ENCODE measurements around the gene LIN7A.

DNA sequence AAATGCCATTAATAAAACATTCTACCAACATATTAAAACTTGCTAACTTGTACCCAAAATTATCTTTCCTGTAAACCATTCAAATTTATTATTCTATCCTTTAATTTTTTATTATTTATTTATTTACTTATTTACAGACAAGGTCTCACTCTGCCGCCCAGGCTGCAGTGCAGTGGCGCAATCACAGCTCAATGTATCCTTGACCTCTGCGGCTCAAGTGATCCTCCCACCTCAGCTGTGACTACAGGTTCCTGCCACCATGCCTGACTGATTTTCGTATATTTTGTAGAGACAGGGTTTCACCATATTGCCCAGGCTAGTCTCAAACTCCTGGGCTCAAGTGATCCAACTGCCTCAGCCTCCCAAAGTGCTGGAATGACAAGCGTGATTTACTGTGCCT lies 20.4 kb upstream of the LIN7A start:
- TF ChIP-seq EP300 (IDR thresholded peaks at IDR 0.05): no peak
- TF ChIP-seq, protein P1, sequence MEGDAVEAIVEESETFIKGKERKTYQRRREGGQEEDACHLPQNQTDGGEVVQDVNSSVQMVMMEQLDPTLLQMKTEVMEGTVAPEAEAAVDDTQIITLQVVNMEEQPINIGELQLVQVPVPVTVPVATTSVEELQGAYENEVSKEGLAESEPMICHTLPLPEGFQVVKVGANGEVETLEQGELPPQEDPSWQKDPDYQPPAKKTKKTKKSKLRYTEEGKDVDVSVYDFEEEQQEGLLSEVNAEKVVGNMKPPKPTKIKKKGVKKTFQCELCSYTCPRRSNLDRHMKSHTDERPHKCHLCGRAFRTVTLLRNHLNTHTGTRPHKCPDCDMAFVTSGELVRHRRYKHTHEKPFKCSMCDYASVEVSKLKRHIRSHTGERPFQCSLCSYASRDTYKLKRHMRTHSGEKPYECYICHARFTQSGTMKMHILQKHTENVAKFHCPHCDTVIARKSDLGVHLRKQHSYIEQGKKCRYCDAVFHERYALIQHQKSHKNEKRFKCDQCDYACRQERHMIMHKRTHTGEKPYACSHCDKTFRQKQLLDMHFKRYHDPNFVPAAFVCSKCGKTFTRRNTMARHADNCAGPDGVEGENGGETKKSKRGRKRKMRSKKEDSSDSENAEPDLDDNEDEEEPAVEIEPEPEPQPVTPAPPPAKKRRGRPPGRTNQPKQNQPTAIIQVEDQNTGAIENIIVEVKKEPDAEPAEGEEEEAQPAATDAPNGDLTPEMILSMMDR (IDR thresholded peaks at IDR 0.05): no peak
- no peak for TF ChIP-seq POLR2A (IDR thresholded peaks at IDR 0.05)
